GM12878 (cell line): Measurements from ENCODE around the gene TUBB4B. TPM values are rescaled to one million over a fixed set of nuclear protein-coding genes. Genes with fewer than 3 reads are reported as not detected.

Experiments used
- ATAC-seq: fragments of 200-7000 bp; cut with Tn5 transposase; 3 replicates; pipeline ENCODE4 v1.9.1; 2020; ENCODE audit warnings: mild to moderate bottlenecking, moderate library complexity
- BruUV-seq: library from RNA; stranded (reverse); fragments of 400-500 nt; replicated peaks from 2 replicates; lab custom pipeline; 2021; lab: Mats Ljungman, UMichigan
- CTCF ChIA-PET: fragments of 300-600 bp; sonication (Branson Sonifier 250); formaldehyde crosslinking; extraction: SDS; loops from one replicate; lab custom pipeline; 2021; ENCODE audit warnings: inconsistent platforms; lab: Yijun Ruan, JAX
- POLR2A ChIA-PET: fragments of 350-600 bp; formaldehyde crosslinking; extraction: SDS; loops from one replicate; lab custom pipeline; 2021; ENCODE audit warnings: inconsistent platforms; lab: Charles Lee
- RAD21 ChIA-PET: fragments of 300-600 bp; sonication (Branson Sonifier 250); formaldehyde crosslinking; loops from one replicate; lab custom pipeline; 2023; ENCODE audit warnings: antibody characterized with exemption; ENCODE audit not compliant: unreplicated experiment; lab: Charles Lee
- SMC1A ChIA-PET: fragments of 300-600 bp; sonication (Branson Sonifier 250); formaldehyde crosslinking; loops from one replicate; lab custom pipeline; 2023; ENCODE audit not compliant: unreplicated experiment, uncharacterized antibody; lab: Charles Lee
- DNase-seq: peaks from one replicate; pipeline ENCODE4 v3.0.0-alpha.2; 2011; ENCODE audit warnings: low read depth, low spot score
- FAIRE-seq: peaks from 3 replicates; lab custom pipeline; 2011; peaks lifted over from hg19 to GRCh38; lab: Jason Lieb, UNC
- H2AFZ ChIP-seq: 2 replicates; pipeline ENCODE4 v1.6.0; 2011; ENCODE audit warnings: low read depth, low read length, control low read depth; ENCODE audit not compliant: control insufficient read depth
- H3K27ac ChIP-seq: 2 replicates; pipeline ENCODE4 v1.5.1; 2011; ENCODE audit warnings: control low read depth; ENCODE audit not compliant: control insufficient read depth, insufficient read depth
- H3K27me3 ChIP-seq, 2 experiments: replicated peaks in 1 of 2; 2 replicates each; pipeline versions ENCODE4 v1.6.0 to v1.6.1; 2011; ENCODE audit warnings: low read length in 1 of 2; ENCODE audit not compliant: control insufficient read depth in 2 of 2, insufficient read depth in 2 of 2
- H3K36me3 ChIP-seq, 2 experiments: 2 replicates each; pipeline ENCODE4 v1.5.1; 2011; ENCODE audit warnings: low read length in 1 of 2; ENCODE audit not compliant: control insufficient read depth in 2 of 2, insufficient read depth in 2 of 2
- H3K4me1 ChIP-seq: 2 replicates; pipeline ENCODE4 v1.6.1; 2011; ENCODE audit warnings: mild to moderate bottlenecking, low read length, moderate library complexity, mixed read lengths; ENCODE audit not compliant: control insufficient read depth, insufficient read depth
- H3K4me2 ChIP-seq: 2 replicates; pipeline ENCODE4 v1.6.0; 2011; ENCODE audit warnings: control low read depth; ENCODE audit not compliant: control insufficient read depth, insufficient read depth
- H3K4me3 ChIP-seq: fragments of 200-600 bp; sonication (generic); 2 replicates; pipeline ENCODE4 v1.5.1; 2016
- H3K79me2 ChIP-seq: 2 replicates; pipeline ENCODE4 v1.6.0; 2011; ENCODE audit warnings: low read length; ENCODE audit not compliant: control insufficient read depth, insufficient read depth
- H3K9ac ChIP-seq: 2 replicates; pipeline ENCODE4 v1.8.0; 2011; ENCODE audit warnings: low read length, control low read depth, mixed read lengths; ENCODE audit not compliant: control insufficient read depth, insufficient read depth
- H3K9me3 ChIP-seq: replicated peaks from 3 replicates; pipeline ENCODE4 v1.5.1; 2011; ENCODE audit warnings: mild to moderate bottlenecking, low read length; ENCODE audit not compliant: control insufficient read depth, insufficient read depth
- H4K20me1 ChIP-seq: 2 replicates; pipeline ENCODE4 v1.6.0; 2011; ENCODE audit not compliant: control insufficient read depth, insufficient read depth
- ATF2 ChIP-seq: IDR thresholded peaks from 2 replicates; pipeline ENCODE4 v1.6.1; 2012; ENCODE audit warnings: low read length, inconsistent platforms
- BACH1 ChIP-seq: fragments of 450-650 bp; IDR thresholded peaks from 2 replicates; pipeline ENCODE4 v1.6.1; 2017; ENCODE audit warnings: mild to moderate bottlenecking, borderline replicate concordance
- BHLHE40 ChIP-seq, 2 experiments: fragments of 450-650 bp in 1 of 2; IDR thresholded peaks; 2 replicates each; pipeline ENCODE4 v1.6.1; 2011 to 2017; ENCODE audit warnings: low read depth in 2 of 2, borderline replicate concordance in 1 of 2, improper control_type of control experiment in 1 of 2, low read length in 1 of 2, mild to moderate bottlenecking in 1 of 2
- CBFB ChIP-seq: IDR thresholded peaks from 2 replicates; pipeline ENCODE4 v1.6.1; 2016; ENCODE audit warnings: antibody characterized with exemption, low read depth
- EZH2 ChIP-seq: IDR thresholded peaks from 2 replicates; pipeline ENCODE4 v1.6.1; 2012; ENCODE audit warnings: low read depth, mild to moderate bottlenecking, control low read depth, inconsistent platforms, low read length, borderline replicate concordance; ENCODE audit not compliant: control insufficient read depth
- FOS ChIP-seq: IDR thresholded peaks from 3 replicates; pipeline ENCODE4 v1.6.1; 2011; ENCODE audit warnings: borderline replicate concordance; ENCODE audit not compliant: insufficient read length; ENCODE audit errors: extremely low read depth
- HDGF ChIP-seq: fragments of 450-650 bp; IDR thresholded peaks from 2 replicates; pipeline ENCODE4 v1.6.1; 2016; ENCODE audit warnings: antibody characterized with exemption
- NR2F1 ChIP-seq: fragments of 450-650 bp; conservative IDR thresholded peaks from 2 replicates; pipeline ENCODE4 v1.6.1; 2017; ENCODE audit warnings: mild to moderate bottlenecking
- PAX8 ChIP-seq: fragments of 450-650 bp; IDR thresholded peaks from 2 replicates; pipeline ENCODE4 v1.6.1; 2017; ENCODE audit warnings: mild to moderate bottlenecking, moderate library complexity
- RELB ChIP-seq: fragments of 450-650 bp; IDR thresholded peaks from 2 replicates; pipeline ENCODE4 v1.6.1; 2017; ENCODE audit warnings: low read depth, mild to moderate bottlenecking, moderate library complexity
- SMC3 ChIP-seq: IDR thresholded peaks from 2 replicates; pipeline ENCODE4 v1.6.1; 2011; ENCODE audit warnings: low read length, improper control_type of control experiment, borderline replicate concordance
- SPI1 ChIP-seq: IDR thresholded peaks from 2 replicates; pipeline ENCODE4 v1.6.1; 2011; ENCODE audit warnings: low read depth, mild to moderate bottlenecking, low read length, moderate library complexity, borderline replicate concordance; ENCODE audit not compliant: insufficient read depth
- TCF12 ChIP-seq: IDR thresholded peaks from 2 replicates; pipeline ENCODE4 v1.6.1; 2011; ENCODE audit warnings: low read depth, mild to moderate bottlenecking, low read length
- TCF3 ChIP-seq: IDR thresholded peaks from 2 replicates; pipeline ENCODE4 v1.6.1; 2012; ENCODE audit warnings: low read depth, mild to moderate bottlenecking, low read length, borderline replicate concordance; ENCODE audit not compliant: insufficient read depth
- WRNIP1 ChIP-seq: IDR thresholded peaks from 2 replicates; pipeline ENCODE4 v1.6.1; 2011; ENCODE audit warnings: low read depth, low read length, improper control_type of control experiment, borderline replicate concordance
- ZBED1 ChIP-seq: IDR thresholded peaks from 2 replicates; pipeline ENCODE4 v1.6.1; 2016; ENCODE audit warnings: borderline replicate concordance
- ZSCAN29 ChIP-seq: fragments of 450-650 bp; IDR thresholded peaks from 2 replicates; pipeline ENCODE4 v1.6.1; 2017; ENCODE audit warnings: mild to moderate bottlenecking, moderate library complexity
- WGBS: methylation state at CpG from one replicate; pipeline ENCODE4 v1.1.6; 2016; ENCODE audit warnings: low lambda C conversion rate; ENCODE audit not compliant: insufficient replicate concordance, insufficient coverage; ENCODE audit errors: missing lambda C conversion rate; 5-methylcytosine and 5-hydroxymethylcytosine counted together
- in situ Hi-C: fragments of 300-500 bp; cut with MboI; formaldehyde crosslinking; loops from 9 replicates; pipeline ENCODE4 v1.14.3; 2018; ENCODE audit warnings: mixed read lengths
- intact Hi-C: fragments of 100-400 bp; cut with micrococcal nuclease; formaldehyde crosslinking; loops from one replicate; pipeline ENCODE4 v1.14.2; 2022; ENCODE audit not compliant: unreplicated experiment
- polyA plus RNA-seq, 11 experiments: library from polyadenylated mRNA; depleted of rRNA in 4 of 11; unstranded in 6 of 11; stranded (reverse) in 5 of 11; fragments of >200 nt; fragmentation: Nextera tagmentation in 4 of 11; fragmentation: Illumina TruSeq in 1 of 11; extraction: Ambion mirVana in 4 of 11; extraction: Trizol in 1 of 11; gene quantifications; 1 replicate in 1 of 11; 2 replicates in 10 of 11; pipeline versions ENCODE4 v1.2.1 to v1.2.3, GENCODE V29; 2011 to 2016; ENCODE audit warnings: inconsistent platforms in 2 of 11, missing spikeins in 2 of 11, low read depth in 1 of 11
- total RNA-seq, 4 experiments: library from RNA; depleted of rRNA in 3 of 4; stranded (reverse); fragments of >200 nt in 3 of 4; fragmentation: Illumina TruSeq in 1 of 4; extraction: Trizol in 1 of 4; gene quantifications; 2 replicates each; pipeline versions ENCODE4 v1.2.1 to v1.2.3, GENCODE V29; 2013 to 2021
- TF ChIP-seq, protein P1 (sequence below): fragments of 450-650 bp; IDR thresholded peaks from 2 replicates; pipeline ENCODE4 v1.6.1; 2018; ENCODE audit warnings: borderline replicate concordance, mild to moderate bottlenecking; ENCODE audit not compliant: partially characterized antibody

Gene TUBB4B
- total and polyA plus RNA-seq, 10 of the 15 experiments (the other 5 are each of a cell fraction or from before 2014, with no cell fraction given) = 23.0 to 532 (median 254) TPM

DNA sequence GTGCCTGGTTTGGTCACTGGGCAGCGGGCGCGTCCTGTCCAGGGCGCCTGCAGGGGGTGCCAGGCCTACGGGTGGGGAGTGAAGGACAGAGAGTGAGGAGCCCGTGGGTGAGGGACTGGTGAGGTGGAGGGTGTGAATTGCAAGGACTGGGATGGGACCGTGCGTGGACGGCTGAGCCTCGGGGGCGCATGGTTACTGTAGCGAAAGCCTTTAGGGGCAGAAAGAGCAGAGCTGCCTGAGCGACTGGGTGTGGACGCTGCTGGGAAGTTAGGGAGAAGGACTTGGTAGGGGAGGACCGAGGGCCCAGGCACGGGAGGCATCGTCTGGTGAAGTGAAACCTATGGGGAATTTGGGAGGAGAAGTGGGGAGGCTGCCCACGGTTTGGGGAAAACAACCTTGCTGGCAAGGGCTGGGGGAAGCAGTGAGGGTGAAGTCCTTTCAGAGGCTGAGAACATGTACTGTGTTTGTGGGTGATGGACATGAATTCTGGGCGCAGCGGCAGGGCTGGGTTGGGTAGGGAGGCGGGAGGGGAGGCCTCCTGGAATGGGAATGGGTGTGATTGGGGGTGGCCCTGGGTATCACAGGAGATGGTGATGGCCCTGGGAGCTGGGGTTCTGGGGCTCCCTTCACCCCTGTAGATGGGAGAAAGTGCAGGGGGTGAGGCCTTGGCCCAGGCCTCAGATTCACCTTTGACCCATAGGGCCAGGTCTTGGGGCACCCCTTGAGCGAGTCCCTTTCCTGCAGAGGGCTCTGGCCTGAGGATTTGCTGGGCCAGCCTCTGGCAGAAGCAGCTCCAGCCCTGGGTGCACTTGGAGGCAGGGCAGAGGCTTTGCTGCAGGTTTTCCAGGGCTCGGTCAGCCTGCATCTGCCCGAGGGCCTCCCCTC, 34.7 kb downstream of the TUBB4B start:
- Histone ChIP-seq H3K4me2 (no peak overlapping the region; the same call in 1 of the 2 replicates), H3K9ac (no peak overlapping the region), H4K20me1 (no peaks in the 10 kb centered on the region), H3K27me3 (no peaks in the 10 kb centered on the region), H3K27ac (no peak overlapping the region; the same call in 1 of the 2 replicates), H3K4me1 (peaks cover 36% of the 10 kb centered on the region), H3K9me3 (no peaks in the 10 kb centered on the region), H2AFZ (no peak overlapping the region), H3K4me3 (no peak overlapping the region), H3K36me3 (peaks cover 1 to 3% of the 10 kb centered on the region in 2 experiments; a peak in 3 of 4 replicates), H3K79me2 (peaks cover 19% of the 10 kb centered on the region)
- 68% methylated on average over 24 of the region's 24 CpGs for WGBS
- intact Hi-C loops = no loop called here
- in situ Hi-C loops = no loop called here
- POLR2A ChIA-PET = interaction anchor here (2.5 kb wide), 1 partner anchor 35 kb away, joined by 14 read pairs; the partner anchor contains the start of gene TUBB4B
- SMC1A ChIA-PET = interaction anchor here (1.0 kb wide), 1 partner anchor 11 kb away, joined by 3 read pairs; no protein-coding TSS in a partner anchor
- RAD21 ChIA-PET = interaction anchor here (1.4 kb wide), 1 partner anchor 26 kb away, joined by 3 read pairs; the partner anchor contains the start of gene NRARP
- FAIRE-seq (no peak), ATAC-seq (no peak), DNase-seq (no peak)
- CTCF ChIA-PET = interaction anchor here (0.9 to 1.4 kb wide), 5 partner anchors 20 to 246 kb away, joined by 3 to 5 read pairs (median 3); partner anchors contain the start of genes EXD3 and NOXA1
- no TSS peak for BruUV-seq
- TF ChIP-seq, protein P1, sequence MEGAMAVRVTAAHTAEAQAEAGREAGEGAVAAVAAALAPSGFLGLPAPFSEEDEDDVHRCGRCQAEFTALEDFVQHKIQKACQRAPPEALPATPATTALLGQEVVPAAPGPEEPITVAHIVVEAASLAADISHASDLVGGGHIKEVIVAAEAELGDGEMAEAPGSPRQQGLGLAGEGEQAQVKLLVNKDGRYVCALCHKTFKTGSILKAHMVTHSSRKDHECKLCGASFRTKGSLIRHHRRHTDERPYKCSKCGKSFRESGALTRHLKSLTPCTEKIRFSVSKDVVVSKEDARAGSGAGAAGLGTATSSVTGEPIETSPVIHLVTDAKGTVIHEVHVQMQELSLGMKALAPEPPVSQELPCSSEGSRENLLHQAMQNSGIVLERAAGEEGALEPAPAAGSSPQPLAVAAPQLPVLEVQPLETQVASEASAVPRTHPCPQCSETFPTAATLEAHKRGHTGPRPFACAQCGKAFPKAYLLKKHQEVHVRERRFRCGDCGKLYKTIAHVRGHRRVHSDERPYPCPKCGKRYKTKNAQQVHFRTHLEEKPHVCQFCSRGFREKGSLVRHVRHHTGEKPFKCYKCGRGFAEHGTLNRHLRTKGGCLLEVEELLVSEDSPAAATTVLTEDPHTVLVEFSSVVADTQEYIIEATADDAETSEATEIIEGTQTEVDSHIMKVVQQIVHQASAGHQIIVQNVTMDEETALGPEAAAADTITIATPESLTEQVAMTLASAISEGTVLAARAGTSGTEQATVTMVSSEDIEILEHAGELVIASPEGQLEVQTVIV = no peak
- no peak for TF ChIP-seq BACH1
- no peak for TF ChIP-seq PAX8
- TF ChIP-seq ATF2 = no peak
- no peak for TF ChIP-seq ZBED1
- TF ChIP-seq WRNIP1 = no peak
- TF ChIP-seq TCF3 = no peak
- TF ChIP-seq HDGF = no peak
- no peak for TF ChIP-seq BHLHE40 (IDR thresholded peaks at IDR 0.05; ENCODE audit: borderline replicate concordance in 1 of 2, low read depth in 2 of 2, low read length in 1 of 2)
- TF ChIP-seq NR2F1 = no peak
- no peak for TF ChIP-seq EZH2
- no peak for TF ChIP-seq SPI1
- no peak for TF ChIP-seq ZSCAN29
- TF ChIP-seq SMC3 = no peak
- no peak for TF ChIP-seq FOS
- TF ChIP-seq RELB = no peak
- no peak for TF ChIP-seq TCF12
- no peak for TF ChIP-seq CBFB
